GM23248 (cell line): ENCODE measurements around the gene BCL2L2.

Experiments
- EZH2 ChIP-seq: fragments of 200-600 bp; sonication (generic); IDR thresholded peaks from 2 replicates; pipeline ENCODE4 v1.6.1; 2018; ENCODE audit warnings: antibody characterized with exemption, mild to moderate bottlenecking; ENCODE audit not compliant: insufficient read depth, poor library complexity, severe bottlenecking
- EZH2phosphoT487 ChIP-seq: fragments of 200-600 bp; sonication (generic); IDR thresholded peaks from 2 replicates; pipeline ENCODE4 v1.6.1; 2018; ENCODE audit warnings: antibody characterized with exemption, moderate library complexity, mild to moderate bottlenecking, low read depth; ENCODE audit not compliant: insufficient read depth

GRCh38 chr14:23345987-23346692 is 39.5 kb downstream of the BCL2L2 start:
- TF ChIP-seq EZH2 (no peak), EZH2phosphoT487 (no peak)
